ENCODE results near the gene ZDHHC22. TPM values are rescaled to one million over a fixed set of nuclear protein-coding genes. Genes with fewer than 3 reads are reported as not detected.
A peak's percentile ranks its signal among the peaks of the same experiment; 100 is the strongest.

The ZDHHC22 gene
- total and polyA plus RNA-seq, 8 donors: 0.04 to 0.11 (median 0.09) TPM; not detected in 4

- Histone ChIP-seq H3K36me3 (no peaks in the 10 kb centered on the region), H3K4me1 (peaks cover 3% of the 10 kb centered on the region in 2 donors), H3K27me3 (peaks cover 5 to 45% of the 10 kb centered on the region in 2 donors), H3K9me3 (no peaks in the 10 kb centered on the region), H3K4me3 (no peak overlapping the region), H3K27ac (no peak overlapping the region)
- DNase-seq: peak in 2 of 4 donors; percentile 36 to 48
- ATAC-seq: peak; percentile 86
- intact Hi-C loops (cut with DNase I): no loop called here
- no peak for TF ChIP-seq CTCF (IDR thresholded peaks at IDR 0.05)
These were observed 45.5 kb upstream of the ZDHHC22 start for GRCh38 chr14:77186911-77187648.

- Histone ChIP-seq H3K27ac (no peak overlapping the region), H3K36me3 (no peaks in the 10 kb centered on the region), H3K27me3 (peaks cover 14 to 65% of the 10 kb centered on the region in 2 donors), H3K4me3 (no peak overlapping the region), H3K9me3 (no peaks in the 10 kb centered on the region), H3K4me1 (peaks cover 3 to 12% of the 10 kb centered on the region in 2 donors)
- DNase-seq (no peak), ATAC-seq (no peak)
- TF ChIP-seq CTCF (IDR thresholded peaks at IDR 0.05): no peak
- intact Hi-C loops (cut with DNase I): no loop called here
These were observed 43.5 kb upstream of the ZDHHC22 start for GRCh38 chr14:77185093-77185465.

GRCh38 chr14:77184396-77185092, 43.0 kb upstream of the ZDHHC22 start:
- H3K27me3 ChIP-seq: peaks cover 14 to 68% of the 10 kb centered on the region in 2 donors
- no peaks in the 10 kb centered on the region for H3K36me3 ChIP-seq
- TF ChIP-seq CTCF (IDR thresholded peaks at IDR 0.05): no peak
- peaks cover 3 to 12% of the 10 kb centered on the region in 2 donors for H3K4me1 ChIP-seq
- no peak overlapping the region for H3K27ac ChIP-seq
- ATAC-seq: no peak
- intact Hi-C loops (cut with DNase I): no loop called here
- no peak overlapping the region for H3K4me3 ChIP-seq
- H3K9me3 ChIP-seq: no peaks in the 10 kb centered on the region
- DNase-seq: no peak

- H3K4me1 ChIP-seq: peaks cover 3 to 12% of the 10 kb centered on the region in 2 donors
- ATAC-seq (no peak), DNase-seq (no peak)
- H3K36me3 ChIP-seq: no peaks in the 10 kb centered on the region
- no peak for TF ChIP-seq CTCF (IDR thresholded peaks at IDR 0.05)
- no peak overlapping the region for H3K27ac ChIP-seq
- H3K27me3 ChIP-seq: peaks cover 14 to 63% of the 10 kb centered on the region in 2 donors
- intact Hi-C loops (cut with DNase I): no loop called here
- H3K4me3 ChIP-seq: no peak overlapping the region
- H3K9me3 ChIP-seq: no peaks in the 10 kb centered on the region
These were observed 42.3 kb upstream of the ZDHHC22 start for GRCh38 chr14:77183896-77184295.

All from left lung (tissue), 10 donors.